WI38 (cell line): Measurements from ENCODE around the gene BICRA.

Experiments
- H3K4me3 ChIP-seq: 2 replicates; pipeline ENCODE4 v1.5.1; 2011; ENCODE audit warnings: low read depth, mild to moderate bottlenecking, control low read depth, low read length
- CTCF ChIP-seq: IDR thresholded peaks from 2 replicates; pipeline ENCODE4 v1.5.1; 2012; ENCODE audit warnings: low read depth, mild to moderate bottlenecking, control low read depth, low read length

The BICRA gene

DNA sequence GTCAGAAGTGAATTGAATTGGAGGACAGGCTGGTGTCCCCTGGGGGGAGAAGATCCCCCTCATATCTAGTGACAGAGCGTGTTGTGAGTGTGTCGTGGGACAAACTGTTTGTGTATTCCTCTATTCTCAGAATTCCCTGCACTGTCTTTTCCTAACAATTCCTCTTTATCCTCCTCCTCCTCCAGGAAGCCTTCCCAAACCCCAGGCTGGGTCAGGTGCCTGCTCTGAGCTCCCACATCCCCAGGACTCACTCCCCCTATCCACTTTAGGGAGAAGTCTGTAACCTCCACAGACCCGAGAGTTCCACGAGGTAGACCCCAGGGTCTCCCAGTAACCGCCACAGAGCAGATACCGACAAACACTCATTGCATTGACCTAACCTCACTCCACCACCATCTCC, 15.1 kb upstream of the BICRA start:
- TF ChIP-seq CTCF = no peak
- H3K4me3 ChIP-seq = no peak overlapping the region

DNA sequence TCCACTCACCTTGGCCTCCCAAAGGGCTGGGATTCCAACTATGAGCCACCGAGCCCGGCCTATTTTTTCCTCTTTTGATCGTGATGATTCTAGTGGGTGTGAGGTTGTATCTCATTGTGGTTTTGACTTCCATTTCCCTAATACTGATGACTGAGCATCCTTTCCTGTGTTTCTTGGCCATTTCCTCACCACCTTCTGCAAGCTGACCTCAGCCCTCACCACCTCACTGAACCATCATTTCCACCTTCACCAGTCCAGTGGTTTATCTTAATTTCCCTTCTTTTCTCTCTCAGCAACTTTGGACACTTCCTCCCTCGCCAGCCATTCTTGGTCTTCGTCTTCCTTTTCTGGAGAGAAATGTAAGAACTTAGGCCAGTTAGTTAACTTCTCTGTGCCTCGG, 13.0 kb upstream of the BICRA start:
- no peak for TF ChIP-seq CTCF
- no peak overlapping the region for H3K4me3 ChIP-seq

DNA sequence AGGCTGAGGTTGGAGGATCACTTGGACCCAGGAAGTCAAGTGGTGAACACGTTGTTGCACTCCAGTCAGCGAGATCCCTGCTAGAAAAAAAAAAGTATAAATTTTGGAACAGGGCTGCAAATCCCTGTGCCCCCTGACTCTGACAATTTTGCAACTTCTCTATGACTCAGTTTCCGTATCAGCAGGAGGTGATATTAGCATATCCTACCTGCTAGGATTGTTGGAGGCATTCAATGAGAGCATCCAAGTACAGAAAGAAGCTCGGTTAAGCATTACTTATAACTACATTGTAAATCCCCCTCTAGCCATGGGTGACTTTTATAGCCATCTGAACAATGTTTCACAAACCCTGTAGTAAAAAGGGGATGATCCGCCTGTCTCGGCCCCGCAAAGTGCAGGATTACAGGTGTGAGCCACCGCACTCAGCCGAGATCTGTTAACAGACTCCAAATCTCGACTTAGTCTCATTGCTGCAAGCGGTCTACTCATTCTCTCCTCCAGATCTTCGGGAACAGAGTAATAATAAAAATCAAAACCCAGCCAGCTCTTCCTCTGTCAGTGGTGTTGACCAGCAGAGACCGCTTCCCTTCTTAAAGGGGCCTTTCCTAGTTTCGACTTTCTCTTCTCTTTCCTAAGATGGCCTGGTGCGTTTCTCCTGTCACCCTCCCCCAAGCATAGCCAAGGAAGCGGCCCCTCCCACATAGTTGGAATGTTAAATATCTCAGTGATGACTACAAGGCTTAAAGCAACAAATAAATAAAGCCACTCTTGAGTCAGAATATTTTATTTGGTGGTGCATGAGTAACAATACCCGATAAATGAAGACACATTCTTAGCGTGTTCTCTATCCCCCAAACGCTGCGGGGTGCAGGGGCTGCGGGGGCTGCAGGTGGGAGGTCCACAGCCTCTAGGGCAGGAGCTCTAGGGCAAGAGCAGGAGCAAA, 10.3 kb upstream of the BICRA start:
- no peak for TF ChIP-seq CTCF

GRCh38 chr19:47599671-47600245, 9.2 kb upstream of the BICRA start:
- peak overlapping the region; percentile 68 for H3K4me3 ChIP-seq

More for the DNA sequence above, 10.3 kb upstream of the BICRA start:
- peak overlapping the region; percentile 68 for H3K4me3 ChIP-seq

DNA sequence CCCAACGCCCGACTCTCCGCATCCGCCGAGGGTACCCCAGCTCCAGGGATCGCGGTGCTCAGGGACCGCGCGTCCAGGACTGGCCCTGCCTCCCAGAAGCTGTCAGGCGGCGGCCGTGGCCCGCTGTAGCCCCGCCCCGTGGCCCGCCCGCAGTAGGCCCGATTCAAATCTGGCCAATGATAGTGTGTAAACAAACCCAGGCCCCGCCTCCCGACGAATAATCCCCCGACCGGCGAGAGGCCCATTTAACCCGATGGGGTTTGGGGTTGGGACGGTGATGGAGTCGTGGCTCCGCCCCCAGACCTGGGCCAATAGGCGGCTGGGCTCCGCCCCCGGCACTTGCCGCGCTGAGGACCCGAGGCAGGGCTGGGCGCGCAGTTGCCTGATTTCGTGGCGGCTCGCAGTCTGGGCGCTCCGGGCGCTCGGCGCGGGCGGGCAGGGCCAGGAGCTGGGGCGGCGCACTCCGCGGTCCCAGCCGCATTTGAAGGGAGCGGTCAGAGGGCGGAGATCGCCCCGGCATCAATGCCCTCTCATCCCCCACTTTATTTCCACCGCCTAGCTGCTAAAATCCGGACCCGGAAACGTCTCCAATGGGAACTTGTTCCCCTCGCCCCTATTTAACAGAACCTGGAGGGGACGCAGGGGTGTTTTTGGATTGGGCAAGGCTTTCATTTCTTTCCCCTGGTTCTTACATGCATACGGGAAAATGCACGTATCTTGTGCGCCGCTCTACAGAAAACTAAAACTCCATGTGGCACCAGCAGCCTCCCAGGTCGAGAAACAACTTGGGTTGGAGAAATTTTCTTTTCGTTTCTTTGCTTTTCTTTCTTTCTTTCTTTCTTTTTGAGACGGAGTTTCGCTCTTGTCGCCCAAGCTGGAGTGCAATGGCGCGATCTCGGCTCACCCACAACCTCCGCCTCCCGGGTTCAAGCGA, 8.4 kb upstream of the BICRA start:
- H3K4me3 ChIP-seq = peak overlapping the region; percentile 68
- TF ChIP-seq CTCF = no peak

GRCh38 chr19:47601180-47601904, 7.6 kb upstream of the BICRA start:
- no peak overlapping the region; the same call in 1 of the 2 replicates for H3K4me3 ChIP-seq
- TF ChIP-seq CTCF = no peak
